K562 (cell line): Measurements from ENCODE around the gene NFRKB. TPM values are rescaled to one million over a fixed set of nuclear protein-coding genes. Genes with fewer than 3 reads are reported as not detected.

Experiments
- ATAC-seq: fragments of 200-7000 bp; cut with Tn5 transposase; 3 replicates; pipeline ENCODE4 v1.9.1; 2020; ENCODE audit warnings: moderate library complexity
- BruUV-seq: library from RNA; stranded (reverse); fragments of 400-500 nt; replicated peaks from 2 replicates; lab custom pipeline; 2021; lab: Mats Ljungman, UMichigan
- CTCF ChIA-PET: fragments of 300-600 bp; formaldehyde crosslinking; extraction: SDS; loops from one replicate; lab custom pipeline; 2021; ENCODE audit warnings: low intra/inter-chr PET ratio; lab: Yijun Ruan, JAX
- POLR2A ChIA-PET: fragments of 300-600, 350-650 bp; sonication (Branson Sonifier 250); formaldehyde crosslinking; extraction: SDS; loops from one replicate; lab custom pipeline; 2021; ENCODE audit warnings: antibody characterized with exemption, inconsistent platforms; lab: Yijun Ruan, JAX
- DNase-seq, 4 experiments: peaks; one replicate each; pipeline versions ENCODE4 v3.0.0 to v3.0.0-alpha.2; 2011 to 2018; ENCODE audit warnings: low spot score in 3 of 4, mixed read lengths in 3 of 4; ENCODE audit errors: extremely low read depth in 1 of 4
- FAIRE-seq: peaks from 2 replicates; lab custom pipeline; 2011; peaks lifted over from hg19 to GRCh38; lab: Jason Lieb, UNC
- H2AFZ ChIP-seq: 2 replicates; pipeline ENCODE4 v1.6.0; 2011; ENCODE audit warnings: low read depth, low read length, control low read depth, inconsistent platforms
- H3K27ac ChIP-seq: fragments of 200-600 bp; 3 replicates; pipeline ENCODE4 v1.8.0; 2011; ENCODE audit warnings: low read depth, mild to moderate bottlenecking, control low read depth, inconsistent platforms, low read length, moderate library complexity, mixed read lengths; ENCODE audit errors: extremely low read depth
- H3K27me3 ChIP-seq, 2 experiments: fragments of 300-600 bp in 1 of 2; 2 replicates in 1 of 2; 3 replicates in 1 of 2; pipeline versions ENCODE4 v1.6.0 to v1.8.0; 2011; ENCODE audit warnings: inconsistent platforms in 2 of 2, low read length in 2 of 2, mild to moderate bottlenecking in 1 of 2, mixed read lengths in 1 of 2, moderate library complexity in 1 of 2; ENCODE audit not compliant: control insufficient read depth in 2 of 2, insufficient read depth in 2 of 2
- H3K36me3 ChIP-seq: fragments of 300-600 bp; 3 replicates; pipeline ENCODE4 v1.8.0; 2011; ENCODE audit warnings: mild to moderate bottlenecking, low read length, inconsistent platforms; ENCODE audit not compliant: control insufficient read depth, insufficient read depth
- H3K4me1 ChIP-seq, 2 experiments: fragments of 200-600 bp in 1 of 2; replicated peaks in 1 of 2; 2 replicates in 1 of 2; 3 replicates in 1 of 2; pipeline versions ENCODE4 v1.5.1 to v1.8.0; 2011; ENCODE audit warnings: inconsistent platforms in 2 of 2, low read length in 2 of 2, mild to moderate bottlenecking in 1 of 2, mixed read lengths in 1 of 2, moderate library complexity in 1 of 2; ENCODE audit not compliant: control insufficient read depth in 2 of 2, insufficient read depth in 2 of 2
- H3K4me2 ChIP-seq: 2 replicates; pipeline ENCODE4 v1.6.1; 2011; ENCODE audit warnings: low read length, control low read depth, inconsistent platforms, mixed read lengths; ENCODE audit not compliant: insufficient read depth
- H3K4me3 ChIP-seq: fragments of 200-600 bp; sonication (generic), shearing (Covaris generic); 2 replicates; pipeline ENCODE4 v1.5.1; 2016; ENCODE audit warnings: control low read depth, inconsistent platforms
- H3K79me2 ChIP-seq: fragments of 200-600 bp; 3 replicates; pipeline ENCODE4 v1.8.0; 2011; ENCODE audit warnings: low read length, inconsistent platforms; ENCODE audit not compliant: control insufficient read depth, insufficient read depth
- H3K9ac ChIP-seq, 2 experiments: 2 replicates each; pipeline versions ENCODE4 v1.6.0 to v1.6.1; 2011; ENCODE audit warnings: low read depth in 2 of 2, low read length in 2 of 2, control low read depth in 1 of 2, inconsistent platforms in 1 of 2, mild to moderate bottlenecking in 1 of 2, mixed read lengths in 1 of 2; ENCODE audit not compliant: insufficient read depth in 1 of 2
- H3K9me1 ChIP-seq: one replicate; pipeline ENCODE4 v1.6.0; 2011; ENCODE audit warnings: inconsistent platforms, mild to moderate bottlenecking, low read length, moderate library complexity; ENCODE audit not compliant: control insufficient read depth, insufficient read depth
- H3K9me3 ChIP-seq: replicated peaks from 2 replicates; pipeline ENCODE4 v1.5.1; 2011; ENCODE audit warnings: low read depth, low read length, inconsistent platforms; ENCODE audit not compliant: control insufficient read depth, insufficient read depth
- H4K20me1 ChIP-seq: replicated peaks from 2 replicates; pipeline ENCODE4 v1.6.1; 2011; ENCODE audit warnings: low read length, inconsistent platforms, mixed read lengths; ENCODE audit not compliant: control insufficient read depth, insufficient read depth
- E4F1 ChIP-seq: fragments of 250-450 bp; sonication (Bioruptor Pico); IDR thresholded peaks from 2 replicates; pipeline ENCODE4 v1.5.0; 2021; ENCODE audit warnings: mild to moderate bottlenecking, borderline replicate concordance
- KHSRP ChIP-seq: fragments of 450-650 bp; IDR thresholded peaks from 2 replicates; pipeline ENCODE4 v1.6.1; 2017
- RFX1 ChIP-seq: fragments of 450-650 bp; IDR thresholded peaks from 2 replicates; pipeline ENCODE4 v1.6.1; 2016; ENCODE audit warnings: mild to moderate bottlenecking, moderate library complexity
- ZC3H11A ChIP-seq: IDR thresholded peaks from 2 replicates; pipeline ENCODE4 v1.6.1; 2012; ENCODE audit warnings: low read depth, low read length, improper control_type of control experiment
- ZNF644 ChIP-seq: fragments of 200-800 bp; sonication (Bioruptor generic); IDR thresholded peaks from 2 replicates; pipeline ENCODE4 v1.6.1; 2016; ENCODE audit warnings: low read depth, missing genetic modification characterization, missing compliant biosample characterization
- WGBS: fragments of 100-300 bp; shearing (Covaris generic); methylation state at CpG from one replicate; pipeline ENCODE4 v1.1.6; 2016; ENCODE audit warnings: low coverage, mixed read lengths; ENCODE audit not compliant: insufficient coverage; ENCODE audit errors: missing lambda C conversion rate; 5-methylcytosine and 5-hydroxymethylcytosine counted together
- in situ Hi-C: fragments of 300-500 bp; cut with MboI; formaldehyde crosslinking; loops from 4 replicates; pipeline ENCODE4 v1.15.0; 2018; ENCODE audit warnings: inconsistent platforms, mixed read lengths
- intact Hi-C: fragments of 100-400 bp; cut with micrococcal nuclease; formaldehyde crosslinking; loops from 2 replicates; pipeline ENCODE4 v1.14.2; 2022
- polyA plus RNA-seq, 8 experiments: library from polyadenylated mRNA; depleted of rRNA in 4 of 8; stranded (reverse) in 5 of 8; unstranded in 3 of 8; fragments of >200 nt; fragmentation: Nextera tagmentation in 2 of 8; fragmentation: Illumina TruSeq in 1 of 8; extraction: Ambion mirVana in 2 of 8; extraction: Trizol in 1 of 8; gene quantifications; 2 replicates each; pipeline versions ENCODE4 v1.2.1 to v1.2.3, GENCODE V29; 2011 to 2014; ENCODE audit warnings: inconsistent platforms in 1 of 8, missing spikeins in 1 of 8
- total RNA-seq, 7 experiments: library from RNA; depleted of rRNA in 6 of 7; stranded (reverse); fragments of >200 nt in 6 of 7; fragmentation: Illumina TruSeq in 2 of 7; extraction: Trizol in 2 of 7; gene quantifications; 2 replicates each; pipeline versions ENCODE4 v1.2.1 to v1.2.3, GENCODE V29; 2011 to 2021; ENCODE audit warnings: low replicate concordance in 1 of 7
- TF ChIP-seq, protein P1 (sequence below): sonication (generic); formaldehyde crosslinking; IDR thresholded peaks from 2 replicates; pipeline ENCODE4 v1.8.1; 2022; ENCODE audit warnings: missing genetic modification reagents

The NFRKB gene
- total and polyA plus RNA-seq, 9 of the 15 experiments (the other 6 are each of a cell fraction or from before 2014, with no cell fraction given): 7.1 to 42.6 (median 23.9) TPM

DNA sequence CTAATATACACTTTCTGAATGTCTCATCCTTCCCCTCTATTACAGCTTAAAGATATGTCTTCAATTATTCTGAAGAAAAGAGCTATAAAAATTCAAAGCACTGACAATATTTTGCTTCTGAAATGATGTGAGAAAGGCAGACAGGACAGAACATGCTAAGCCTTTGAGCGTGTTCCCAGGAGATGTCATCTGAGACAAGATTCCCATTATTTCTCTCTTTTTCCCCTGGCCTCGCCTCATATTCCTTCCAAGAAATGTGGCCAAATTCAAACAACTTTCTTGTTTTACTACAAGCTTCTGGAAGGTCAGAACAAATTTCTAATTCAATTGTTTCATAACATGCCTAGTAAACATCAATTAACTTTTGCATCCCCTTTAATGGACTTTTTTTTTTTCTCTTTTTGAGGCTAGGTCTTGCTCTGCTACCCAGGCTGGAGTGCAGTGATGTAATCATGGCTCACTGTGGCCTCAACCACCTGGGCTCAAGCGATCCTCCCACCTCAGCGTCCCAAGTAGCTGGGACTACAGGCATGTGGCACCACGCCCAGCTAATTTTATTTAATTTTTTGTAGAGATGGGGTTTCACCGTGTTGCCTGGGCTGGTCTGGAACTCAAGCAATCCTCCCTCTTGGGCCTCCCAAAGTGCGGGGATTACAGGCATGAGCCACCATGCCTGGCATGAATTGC, 37.1 kb upstream of the NFRKB start:
- no peaks in the 10 kb centered on the region for H3K9me3 ChIP-seq
- no peak overlapping the region for H3K4me3 ChIP-seq
- intact Hi-C loops (no loop called here), in situ Hi-C loops (no loop called here)
- no peaks in the 10 kb centered on the region for H4K20me1 ChIP-seq
- H3K4me1 ChIP-seq: peaks cover 6 to 9% of the 10 kb centered on the region in 2 experiments; a peak in 4 of 5 replicates
- no peak for DNase-seq
- H3K9ac ChIP-seq: no peak overlapping the region
- WGBS: 63% methylated on average over 7 of the region's 7 CpGs
- TF ChIP-seq ZNF644 (tag): no peak
- TF ChIP-seq KHSRP: no peak
- no peak for TF ChIP-seq ZC3H11A
- TF ChIP-seq RFX1: 0 out of 2 replicates have a peak, but pooled peaks have one; percentile 4
- TF ChIP-seq, protein P1, sequence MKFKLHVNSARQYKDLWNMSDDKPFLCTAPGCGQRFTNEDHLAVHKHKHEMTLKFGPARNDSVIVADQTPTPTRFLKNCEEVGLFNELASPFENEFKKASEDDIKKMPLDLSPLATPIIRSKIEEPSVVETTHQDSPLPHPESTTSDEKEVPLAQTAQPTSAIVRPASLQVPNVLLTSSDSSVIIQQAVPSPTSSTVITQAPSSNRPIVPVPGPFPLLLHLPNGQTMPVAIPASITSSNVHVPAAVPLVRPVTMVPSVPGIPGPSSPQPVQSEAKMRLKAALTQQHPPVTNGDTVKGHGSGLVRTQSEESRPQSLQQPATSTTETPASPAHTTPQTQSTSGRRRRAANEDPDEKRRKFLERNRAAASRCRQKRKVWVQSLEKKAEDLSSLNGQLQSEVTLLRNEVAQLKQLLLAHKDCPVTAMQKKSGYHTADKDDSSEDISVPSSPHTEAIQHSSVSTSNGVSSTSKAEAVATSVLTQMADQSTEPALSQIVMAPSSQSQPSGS: no peak
- TF ChIP-seq E4F1: no peak
- no peak overlapping the region for H3K27ac ChIP-seq
- peaks cover 8% of the 10 kb centered on the region; the same call in 2 of the 3 replicates for H3K36me3 ChIP-seq
- ChIA-PET POLR2A (interaction anchor here (0.6 kb wide), 1 partner anchor 23 kb away, joined by 5 read pairs; no protein-coding TSS in a partner anchor), CTCF (interaction anchor here (1.1 kb wide), 1 partner anchor 200 kb away, joined by 5 read pairs; no protein-coding TSS in a partner anchor)
- H3K27me3 ChIP-seq: no peaks in the 10 kb centered on the region
- H3K4me2 ChIP-seq: no peak overlapping the region
- no peak for FAIRE-seq
- H2AFZ ChIP-seq: no peak overlapping the region
- H3K79me2 ChIP-seq: no peaks in the 10 kb centered on the region
- ATAC-seq: no peak
- H3K9me1 ChIP-seq: no peaks in the 10 kb centered on the region
- no TSS peak for BruUV-seq
